CD4-positive, alpha-beta T cell (primary cell): ENCODE data around the gene THADA. TPM values are rescaled to one million over a fixed set of nuclear protein-coding genes. Genes with fewer than 3 reads are reported as not detected.

Experiments
- ATAC-seq: fragments of 200-7000 bp; cut with Tn5 transposase; one replicate; pipeline ENCODE4 v1.10.0; 2022; ENCODE audit warnings: mild to moderate bottlenecking; ENCODE audit not compliant: poor library complexity
- CTCF ChIA-PET: fragments of 350-600 bp; sonication (Branson Sonifier 250); formaldehyde crosslinking; loops from one replicate; lab custom pipeline; 2021; ENCODE audit warnings: antibody characterized with exemption, inconsistent platforms; lab: Charles Lee
- POLR2A ChIA-PET: fragments of 350-600 bp; sonication (Branson Sonifier 250); formaldehyde crosslinking; loops from one replicate; lab custom pipeline; 2021; ENCODE audit warnings: antibody characterized with exemption, inconsistent platforms; lab: Charles Lee
- DNase-seq, 14 experiments: peaks; one replicate each; pipeline ENCODE4 v3.0.0-alpha.2; 2013 to 2020; ENCODE audit warnings: mixed read lengths in 2 of 14
- H3K27ac ChIP-seq, 2 donors: one replicate each; pipeline versions ENCODE4 v1.5.1 to v1.7.0; 2013; ENCODE audit warnings: low read length in 2 of 2, low read depth in 1 of 2, mild to moderate bottlenecking in 1 of 2
- H3K27me3 ChIP-seq, 2 experiments: 1 replicate in 1 of 2; 2 replicates in 1 of 2; pipeline versions ENCODE4 v1.6.1 to v1.7.0; 2013; ENCODE audit warnings: low read length in 2 of 2, control low read depth in 1 of 2, mild to moderate bottlenecking in 1 of 2, moderate library complexity in 1 of 2; ENCODE audit not compliant: insufficient read depth in 2 of 2, control insufficient read depth in 1 of 2
- H3K36me3 ChIP-seq: one replicate; pipeline ENCODE4 v1.6.1; 2013; ENCODE audit warnings: low read length, control low read depth; ENCODE audit not compliant: insufficient read depth
- H3K4me1 ChIP-seq: one replicate; pipeline ENCODE4 v1.6.1; 2013; ENCODE audit warnings: low read length, control low read depth; ENCODE audit not compliant: insufficient read depth
- H3K4me3 ChIP-seq: one replicate; pipeline ENCODE4 v1.5.1; 2013; ENCODE audit warnings: mild to moderate bottlenecking, low read length, moderate library complexity
- H3K9me3 ChIP-seq, 2 experiments: 1 replicate in 1 of 2; 2 replicates in 1 of 2; pipeline versions ENCODE4 v1.6.1 to v1.7.0; 2013; ENCODE audit warnings: low read length in 2 of 2, mild to moderate bottlenecking in 2 of 2, control low read depth in 1 of 2, moderate library complexity in 1 of 2; ENCODE audit not compliant: control insufficient read depth in 1 of 2, insufficient read depth in 1 of 2
- H3K27ac Mint-ChIP-seq: one replicate; pipeline ENCODE4 v1.8.0; 2020; ENCODE audit warnings: mixed read lengths
- H3K27me3 Mint-ChIP-seq: one replicate; pipeline ENCODE4 v1.8.0; 2021; ENCODE audit warnings: mixed read lengths
- H3K36me3 Mint-ChIP-seq: one replicate; pipeline ENCODE4 v1.8.0; 2021; ENCODE audit warnings: low read depth, mixed read lengths
- H3K4me1 Mint-ChIP-seq: one replicate; pipeline ENCODE4 v1.8.0; 2021; ENCODE audit warnings: low read depth, mixed read lengths
- H3K4me3 Mint-ChIP-seq: one replicate; pipeline ENCODE4 v1.8.0; 2020; ENCODE audit warnings: mild to moderate bottlenecking, mixed read lengths
- H3K9me3 Mint-ChIP-seq: one replicate; pipeline ENCODE4 v1.8.0; 2020; ENCODE audit warnings: mixed read lengths
- intact Hi-C, 2 experiments: fragments of 100-400 bp; cut with DNase I in 1 of 2; cut with micrococcal nuclease in 1 of 2; formaldehyde crosslinking; loops; one replicate each; pipeline versions ENCODE4 v1.15.1 to v1.9.0; 2023 to 2025; cut with DNase I, micrococcal nuclease
- total RNA-seq, 174 experiments: library from RNA in 2 of 174; stranded (reverse) in 2 of 174; gene quantifications; one replicate each; pipeline ENCODE4 v1.2.3 and lab custom pipeline; 2021 to 2026
- TF ChIP-seq, protein P1 (sequence below): fragments of 200-600 bp; IDR thresholded peaks from one replicate; pipeline ENCODE4 v1.8.0; 2022; ENCODE audit warnings: antibody characterized with exemption, mild to moderate bottlenecking

The THADA gene
- total RNA-seq, 2 experiments from 2014 or later, result 29.3 to 32.9 TPM

DNA sequence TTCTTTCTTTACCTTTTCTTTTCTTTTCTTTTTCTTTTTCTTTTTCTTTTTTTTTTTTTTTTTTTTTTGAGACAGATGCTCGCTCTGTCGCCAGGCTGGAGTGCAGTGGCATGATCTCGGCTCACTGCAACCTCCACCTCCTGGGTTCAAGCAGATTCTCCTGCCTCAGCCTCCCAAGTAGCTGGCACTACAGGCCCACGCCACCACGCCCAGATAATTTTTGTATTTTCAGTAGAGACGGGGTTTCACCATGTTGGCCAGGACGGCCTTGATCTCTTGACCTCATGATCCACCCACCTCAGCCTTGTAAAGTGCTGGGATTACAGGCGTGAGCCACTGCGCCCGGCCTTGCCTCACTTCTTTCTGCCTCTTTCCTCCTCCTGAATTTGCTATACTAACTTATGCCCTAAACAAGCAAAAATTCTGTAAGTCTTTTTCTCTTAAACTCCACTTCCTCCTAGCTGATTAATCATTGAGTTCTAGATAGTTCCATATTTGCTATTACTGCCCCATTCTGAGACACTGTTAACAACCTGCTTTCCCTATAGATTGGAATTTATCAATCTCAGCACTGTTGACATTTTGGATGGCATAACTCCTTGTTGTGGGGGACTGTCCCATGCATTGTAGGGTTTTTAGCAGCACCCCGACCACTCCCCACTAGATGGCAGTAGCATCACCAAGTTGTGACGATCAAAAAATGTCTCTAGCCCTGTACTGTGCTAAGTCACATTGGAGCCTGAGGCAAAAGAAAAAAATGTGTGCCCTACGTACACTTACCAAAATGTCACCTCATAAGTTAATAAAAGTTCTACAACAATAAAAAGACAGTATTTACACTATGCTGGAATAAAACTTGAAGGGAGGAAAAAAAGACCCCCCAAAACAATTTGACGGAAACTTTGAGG lies 16.4 kb upstream of the THADA start:
- Mint-ChIP-seq H3K36me3 (no peaks in the 10 kb centered on the region), H3K27ac (no peak overlapping the region), H3K9me3 (no peaks in the 10 kb centered on the region), H3K4me1 (no peaks in the 10 kb centered on the region), H3K4me3 (no peak overlapping the region), H3K27me3 (peaks cover 4% of the 10 kb centered on the region)
- Histone ChIP-seq H3K27ac (no peak overlapping the region), H3K9me3 (no peaks in the 10 kb centered on the region), H3K4me3 (no peak overlapping the region), H3K27me3 (no peaks in the 10 kb centered on the region), H3K4me1 (no peaks in the 10 kb centered on the region), H3K36me3 (no peaks in the 10 kb centered on the region)
- intact Hi-C loops, result loop anchor here in 1 of 2 experiments (5.0 kb wide), 1 partner anchor 1345 kb away; no protein-coding TSS in a partner anchor
- ChIA-PET CTCF (no interaction called here), POLR2A (interaction anchor here (0.6 kb wide), 1 partner anchor 35 kb away, joined by 3 read pairs; no protein-coding TSS in a partner anchor)
- peak; percentile 52 to 85 (median 64) for DNase-seq
- TF ChIP-seq, protein P1, sequence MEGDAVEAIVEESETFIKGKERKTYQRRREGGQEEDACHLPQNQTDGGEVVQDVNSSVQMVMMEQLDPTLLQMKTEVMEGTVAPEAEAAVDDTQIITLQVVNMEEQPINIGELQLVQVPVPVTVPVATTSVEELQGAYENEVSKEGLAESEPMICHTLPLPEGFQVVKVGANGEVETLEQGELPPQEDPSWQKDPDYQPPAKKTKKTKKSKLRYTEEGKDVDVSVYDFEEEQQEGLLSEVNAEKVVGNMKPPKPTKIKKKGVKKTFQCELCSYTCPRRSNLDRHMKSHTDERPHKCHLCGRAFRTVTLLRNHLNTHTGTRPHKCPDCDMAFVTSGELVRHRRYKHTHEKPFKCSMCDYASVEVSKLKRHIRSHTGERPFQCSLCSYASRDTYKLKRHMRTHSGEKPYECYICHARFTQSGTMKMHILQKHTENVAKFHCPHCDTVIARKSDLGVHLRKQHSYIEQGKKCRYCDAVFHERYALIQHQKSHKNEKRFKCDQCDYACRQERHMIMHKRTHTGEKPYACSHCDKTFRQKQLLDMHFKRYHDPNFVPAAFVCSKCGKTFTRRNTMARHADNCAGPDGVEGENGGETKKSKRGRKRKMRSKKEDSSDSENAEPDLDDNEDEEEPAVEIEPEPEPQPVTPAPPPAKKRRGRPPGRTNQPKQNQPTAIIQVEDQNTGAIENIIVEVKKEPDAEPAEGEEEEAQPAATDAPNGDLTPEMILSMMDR, result peak; percentile 80
- peak; percentile 96 for ATAC-seq

DNA sequence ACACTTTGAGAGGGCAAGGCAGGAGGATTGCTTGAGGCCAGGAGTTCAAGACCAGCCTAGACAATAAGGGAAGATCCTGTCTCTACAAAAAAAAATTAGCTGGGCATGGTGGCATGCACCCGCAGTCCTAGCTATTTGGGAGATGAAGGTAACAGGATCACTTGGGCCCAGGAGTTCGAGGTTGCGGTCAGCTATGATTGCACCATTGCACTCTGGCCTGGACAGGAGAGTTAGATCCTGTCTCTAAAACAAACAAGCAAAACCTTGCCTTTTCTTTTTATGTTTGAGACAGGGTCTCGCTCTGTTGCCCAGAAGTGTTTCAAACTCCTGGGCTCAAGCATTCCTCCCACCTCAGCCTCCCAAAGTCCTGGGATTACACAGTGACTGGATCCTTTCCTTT lies 14.5 kb upstream of the THADA start:
- ATAC-seq (no peak), DNase-seq (no peak)
- Histone ChIP-seq H3K4me1 (no peaks in the 10 kb centered on the region), H3K27ac (no peak overlapping the region), H3K36me3 (no peaks in the 10 kb centered on the region), H3K27me3 (no peaks in the 10 kb centered on the region), H3K9me3 (no peaks in the 10 kb centered on the region), H3K4me3 (no peak overlapping the region)
- Mint-ChIP-seq H3K27ac (no peak overlapping the region), H3K4me3 (no peak overlapping the region), H3K9me3 (no peaks in the 10 kb centered on the region), H3K36me3 (no peaks in the 10 kb centered on the region), H3K27me3 (no peaks in the 10 kb centered on the region), H3K4me1 (no peaks in the 10 kb centered on the region)
- POLR2A ChIA-PET, result no interaction called here
- CTCF ChIA-PET, result no interaction called here
- TF ChIP-seq, protein P1, result no peak
- intact Hi-C loops, result loop anchor here in 1 of 2 experiments (5.0 kb wide), 1 partner anchor 1347 kb away; no protein-coding TSS in a partner anchor

DNA sequence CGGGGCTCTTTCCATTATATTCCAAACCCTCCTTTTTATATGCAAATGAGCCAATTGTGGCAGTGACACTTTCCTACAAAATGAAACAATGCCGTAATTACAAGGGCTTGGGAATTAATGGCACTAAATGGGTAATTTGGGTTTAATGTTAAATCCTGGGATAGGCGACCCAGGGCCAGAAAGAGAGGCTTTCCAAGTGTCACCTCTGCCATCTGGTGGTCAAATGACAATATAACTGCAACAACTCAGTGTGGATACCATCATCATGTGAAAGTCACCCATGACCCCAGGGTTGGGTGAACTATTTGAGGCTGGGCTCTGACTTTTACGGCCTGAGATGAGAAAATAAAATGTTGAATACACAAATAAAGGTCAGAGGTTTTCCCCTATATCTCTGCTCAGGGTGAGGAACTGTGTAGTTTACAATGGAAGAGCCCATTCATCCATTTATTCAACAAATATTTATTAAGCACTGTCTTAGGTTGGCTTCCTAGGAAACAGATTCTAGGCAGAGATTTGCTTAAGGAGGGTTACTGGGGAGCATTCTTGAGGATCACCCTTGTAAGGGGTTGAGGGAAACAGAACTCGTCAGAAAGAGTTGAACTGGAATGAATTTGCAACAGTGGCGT lies 13.6 kb upstream of the THADA start:
- Histone ChIP-seq H3K4me1 (peaks cover 7% of the 10 kb centered on the region), H3K9me3 (no peaks in the 10 kb centered on the region), H3K36me3 (no peaks in the 10 kb centered on the region), H3K4me3 (no peak overlapping the region), H3K27me3 (no peaks in the 10 kb centered on the region), H3K27ac (no peak overlapping the region)
- intact Hi-C loops, result loop anchor here (1.0 to 10.0 kb wide), 5 partner anchors 662 to 782 kb away; no protein-coding TSS in a partner anchor
- Mint-ChIP-seq H3K4me1 (peaks cover 6% of the 10 kb centered on the region), H3K36me3 (no peaks in the 10 kb centered on the region), H3K9me3 (no peaks in the 10 kb centered on the region), H3K27me3 (no peaks in the 10 kb centered on the region), H3K27ac (no peak overlapping the region), H3K4me3 (no peak overlapping the region)
- TF ChIP-seq, protein P1, result peak; percentile 76
- peak; percentile 71 for ATAC-seq
- POLR2A ChIA-PET, result no interaction called here
- DNase-seq, result peak in 5 of 14 experiments; percentile 13 to 74 (median 57)
- CTCF ChIA-PET, result no interaction called here
